ENCODE results near the gene RAB40B. TPM values are rescaled to one million over a fixed set of nuclear protein-coding genes. Genes with fewer than 3 reads are reported as not detected.
"Not testable (repeated sequence)": the region's sequence is repeated elsewhere in the genome, so short reads cannot be mapped to it uniquely, and the experiment has no call there.

RAB40B gene
- total and polyA plus RNA-seq, 4 donors: 4.9 to 12.2 (median 9.1) TPM

- no peak for TF ChIP-seq CTCF (IDR thresholded peaks at IDR 0.05; ENCODE audit: control extremely low read depth, extremely low read depth)
- ATAC-seq (ENCODE audit: insufficient read depth, low FRiP score) (no peak), DNase-seq (no peak)
- 94 to 95% methylated on average over 19 of the region's 19 CpGs for WGBS, 2 donors
- Histone ChIP-seq H3K4me3 (no peak overlapping the region), H3K9ac (ENCODE audit: insufficient read depth in 1 of 2, low read length in 2 of 2) (no peak overlapping the region), H3K27ac (ENCODE audit: low read depth in 1 of 2, low read length in 1 of 2) (no peak overlapping the region), H3K4me1 (ENCODE audit: control insufficient read depth in 5 of 5, insufficient read depth in 5 of 5, low read length in 5 of 5) (no peaks in the 10 kb centered on the region), H3K36me3 (ENCODE audit: control insufficient read depth in 4 of 4, insufficient read depth in 4 of 4, low read length in 4 of 4) (peaks cover 0 to 18% (median 16%) of the 10 kb centered on the region in 4 donors), H3K9me3 (ENCODE audit: control insufficient read depth in 4 of 4, insufficient read depth in 3 of 4, low read length in 3 of 4) (peaks cover 0 to 3% (median 0%) of the 10 kb centered on the region in 4 donors), H3K27me3 (ENCODE audit: control insufficient read depth in 3 of 3, insufficient read depth in 3 of 3, low read length in 2 of 3) (no peaks in the 10 kb centered on the region)
Measured at GRCh38 chr17:82657926-82658325, 40.6 kb downstream of the RAB40B start.

GRCh38 chr17:82656266-82656665 is 42.2 kb downstream of the RAB40B start:
- no peak overlapping the region for H3K4me3 ChIP-seq
- H3K36me3 ChIP-seq (ENCODE audit: control insufficient read depth in 4 of 4, insufficient read depth in 4 of 4, low read length in 4 of 4): peaks cover 0 to 18% (median 16%) of the 10 kb centered on the region in 4 donors
- H3K27me3 ChIP-seq (ENCODE audit: control insufficient read depth in 3 of 3, insufficient read depth in 3 of 3, low read length in 2 of 3): no peaks in the 10 kb centered on the region
- ATAC-seq (ENCODE audit: insufficient read depth, low FRiP score) (no peak), DNase-seq (no peak)
- no peak for TF ChIP-seq CTCF (IDR thresholded peaks at IDR 0.05; ENCODE audit: control extremely low read depth, extremely low read depth)
- H3K4me1 ChIP-seq (ENCODE audit: control insufficient read depth in 5 of 5, insufficient read depth in 5 of 5, low read length in 5 of 5): no peaks in the 10 kb centered on the region
- WGBS, 2 donors: 93 to 94% methylated on average over 16 of the region's 16 CpGs
- no peak overlapping the region for H3K27ac ChIP-seq (ENCODE audit: low read depth in 1 of 2, low read length in 1 of 2)
- H3K9ac ChIP-seq (ENCODE audit: insufficient read depth in 1 of 2, low read length in 2 of 2): no peak overlapping the region
- H3K9me3 ChIP-seq (ENCODE audit: control insufficient read depth in 4 of 4, insufficient read depth in 3 of 4, low read length in 3 of 4): peaks cover 0 to 3% (median 0%) of the 10 kb centered on the region in 4 donors

GRCh38 chr17:82655523-82655922 is 43.0 kb downstream of the RAB40B start:
- no peak for TF ChIP-seq CTCF (IDR thresholded peaks at IDR 0.05; ENCODE audit: control extremely low read depth, extremely low read depth)
- 64 to 74% methylated on average over 13 of the region's 13 CpGs for WGBS, 2 donors
- DNase-seq: no peak

GRCh38 chr17:82655038-82655479 is 43.4 kb downstream of the RAB40B start:
- DNase-seq: no peak
- H3K4me1 ChIP-seq (ENCODE audit: control insufficient read depth in 5 of 5, insufficient read depth in 5 of 5, low read length in 5 of 5): no peaks in the 10 kb centered on the region
- TF ChIP-seq CTCF (IDR thresholded peaks at IDR 0.05; ENCODE audit: control extremely low read depth, extremely low read depth): no peak
- H3K9me3 ChIP-seq (ENCODE audit: control insufficient read depth in 4 of 4, insufficient read depth in 3 of 4, low read length in 3 of 4): no peaks in the 10 kb centered on the region
- peak overlapping the region in 1 of 2 donors; percentile 41 for H3K27ac ChIP-seq (ENCODE audit: low read depth in 1 of 2, low read length in 1 of 2)
- 21 to 49% methylated on average over 15 of the region's 15 CpGs for WGBS, 2 donors
- no peak for ATAC-seq (ENCODE audit: insufficient read depth, low FRiP score)
- H3K27me3 ChIP-seq (ENCODE audit: control insufficient read depth in 3 of 3, insufficient read depth in 3 of 3, low read length in 2 of 3): no peaks in the 10 kb centered on the region
- no peak overlapping the region for H3K4me3 ChIP-seq
- H3K36me3 ChIP-seq (ENCODE audit: control insufficient read depth in 4 of 4, insufficient read depth in 4 of 4, low read length in 4 of 4): peaks cover 0 to 14% (median 10%) of the 10 kb centered on the region in 4 donors
- H3K9ac ChIP-seq (ENCODE audit: insufficient read depth in 1 of 2, low read length in 2 of 2): no peak overlapping the region

More at GRCh38 chr17:82655523-82655922, 43.0 kb downstream of the RAB40B start:
- Histone ChIP-seq H3K9me3 (ENCODE audit: control insufficient read depth in 4 of 4, insufficient read depth in 3 of 4, low read length in 3 of 4) (peaks cover 0 to 2% (median 0%) of the 10 kb centered on the region in 4 donors), H3K27me3 (ENCODE audit: control insufficient read depth in 3 of 3, insufficient read depth in 3 of 3, low read length in 2 of 3) (no peaks in the 10 kb centered on the region), H3K9ac (ENCODE audit: insufficient read depth in 1 of 2, low read length in 2 of 2) (no peak overlapping the region), H3K36me3 (ENCODE audit: control insufficient read depth in 4 of 4, insufficient read depth in 4 of 4, low read length in 4 of 4) (peaks cover 0 to 16% (median 14%) of the 10 kb centered on the region in 4 donors), H3K4me3 (no peak overlapping the region), H3K27ac (ENCODE audit: low read depth in 1 of 2, low read length in 1 of 2) (no peak overlapping the region), H3K4me1 (ENCODE audit: control insufficient read depth in 5 of 5, insufficient read depth in 5 of 5, low read length in 5 of 5) (no peaks in the 10 kb centered on the region)
- ATAC-seq (ENCODE audit: insufficient read depth, low FRiP score): no peak

GRCh38 chr17:82654611-82655010 is 43.9 kb downstream of the RAB40B start:
- H3K9ac ChIP-seq (ENCODE audit: insufficient read depth in 1 of 2, low read length in 2 of 2); H3K27me3 ChIP-seq (ENCODE audit: control insufficient read depth in 3 of 3, insufficient read depth in 3 of 3, low read length in 2 of 3): not testable (repeated sequence)

More at GRCh38 chr17:82654611-82655010, 43.9 kb downstream of the RAB40B start:
- 76 to 90% methylated on average over 6 of the region's 6 CpGs for WGBS, 2 donors
- H3K9me3 ChIP-seq (ENCODE audit: control insufficient read depth in 4 of 4, insufficient read depth in 3 of 4, low read length in 3 of 4); ATAC-seq (ENCODE audit: insufficient read depth, low FRiP score); H3K4me1 ChIP-seq (ENCODE audit: control insufficient read depth in 5 of 5, insufficient read depth in 5 of 5, low read length in 5 of 5); H3K4me3 ChIP-seq; DNase-seq: not testable (repeated sequence)
- Histone ChIP-seq H3K36me3 (ENCODE audit: control insufficient read depth in 4 of 4, insufficient read depth in 4 of 4, low read length in 4 of 4) (peaks cover 0 to 14% (median 7%) of the 10 kb centered on the region in 4 donors), H3K27ac (ENCODE audit: low read depth in 1 of 2, low read length in 1 of 2) (peak overlapping the region in 1 of 2 donors; percentile 26)
